Body of pancreas (tissue), 4 donors: Measurements from ENCODE around the gene ADAMTSL1. TPM values are rescaled to one million over a fixed set of nuclear protein-coding genes. Genes with fewer than 3 reads are reported as not detected.

Experiments
- ATAC-seq: fragments of 150-250 bp; one replicate; pipeline ENCODE4 v1.9.1; 2016
- DNase-seq, 4 donors: peaks; one replicate each; pipeline ENCODE4 v3.0.0-alpha.2; 2019
- H3K27ac ChIP-seq, 4 donors: fragments of 200-600 bp; sonication (generic); 1 replicate in 3 of 4; 2 replicates in 1 of 4; pipeline versions ENCODE4 v1.5.1 to v1.6.1; 2016 to 2019; ENCODE audit warnings: mild to moderate bottlenecking in 1 of 4, mixed read lengths in 1 of 4, moderate library complexity in 1 of 4
- H3K27me3 ChIP-seq, 2 donors: fragments of 200-600 bp; sonication (generic); one replicate each; pipeline ENCODE4 v1.6.0; 2016; ENCODE audit warnings: mild to moderate bottlenecking in 1 of 2
- H3K36me3 ChIP-seq, 2 donors: fragments of 200-600 bp; sonication (generic); replicated peaks in 1 of 2; 2 replicates each; pipeline ENCODE4 v1.5.1; 2016; ENCODE audit warnings: low read depth in 2 of 2; ENCODE audit not compliant: insufficient read depth in 1 of 2
- H3K4me1 ChIP-seq: fragments of 200-600 bp; sonication (generic); one replicate; pipeline ENCODE4 v1.6.0; 2016
- H3K4me3 ChIP-seq, 2 donors: fragments of 200-600 bp; sonication (generic); 1 replicate in 1 of 2; 2 replicates in 1 of 2; pipeline ENCODE4 v1.5.1; 2016 to 2019
- H3K9me3 ChIP-seq, 3 donors: fragments of 200-600 bp; sonication (generic); 1 replicate in 2 of 3; 2 replicates in 1 of 3; pipeline ENCODE4 v1.5.1; 2016
- POLR2A ChIP-seq, 3 donors: fragments of 450-650 bp; IDR thresholded peaks; one replicate each; pipeline ENCODE4 v1.6.1; 2016; ENCODE audit warnings: antibody characterized with exemption in 3 of 3, mild to moderate bottlenecking in 2 of 3
- WGBS, 2 donors: methylation state at CpG; one replicate each; pipeline ENCODE4 v1.1.5; 2017; 5-methylcytosine and 5-hydroxymethylcytosine counted together
- intact Hi-C: fragments of 100-400 bp; cut with DNase I; formaldehyde crosslinking; loops from one replicate; pipeline ENCODE4 v1.15.1; 2023
- total RNA-seq, 2 donors: library from RNA; depleted of rRNA; stranded (reverse); fragments of >200 nt; gene quantifications; one replicate each; pipeline ENCODE4 v1.1.0, GENCODE V29; 2016
- TF ChIP-seq, protein P1 (sequence below), 7 experiments: fragments of 450-650 bp in 4 of 7; fragments of 200-600 bp in 3 of 7; sonication (generic) in 3 of 7; IDR thresholded peaks; one replicate each; pipeline ENCODE4 v1.5.1; 2016 to 2019; ENCODE audit warnings: antibody characterized with exemption in 7 of 7

ADAMTSL1 gene
- total RNA-seq, 2 donors from 2014 or later = 0.52 to 0.99 TPM

DNA sequence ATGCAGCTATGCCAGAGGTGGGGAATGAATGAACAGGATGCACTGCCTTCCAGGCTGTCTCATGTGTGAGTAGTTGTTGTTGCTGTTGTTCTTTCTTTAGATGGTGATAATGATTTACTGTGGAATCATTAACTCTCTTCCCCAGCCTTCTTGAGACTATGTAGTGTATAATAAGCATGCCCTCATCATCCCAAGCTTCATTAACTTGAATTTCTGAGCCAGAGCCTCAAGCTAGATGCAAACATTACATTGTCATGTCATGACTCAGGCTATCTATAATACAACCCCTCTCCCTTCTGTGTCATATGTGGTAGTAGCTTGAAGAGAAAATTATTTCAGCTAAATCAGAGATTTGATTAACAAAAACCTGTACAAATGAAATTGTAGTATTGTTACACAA lies 10.0 kb upstream of the ADAMTSL1 start:
- TF ChIP-seq, protein P1, sequence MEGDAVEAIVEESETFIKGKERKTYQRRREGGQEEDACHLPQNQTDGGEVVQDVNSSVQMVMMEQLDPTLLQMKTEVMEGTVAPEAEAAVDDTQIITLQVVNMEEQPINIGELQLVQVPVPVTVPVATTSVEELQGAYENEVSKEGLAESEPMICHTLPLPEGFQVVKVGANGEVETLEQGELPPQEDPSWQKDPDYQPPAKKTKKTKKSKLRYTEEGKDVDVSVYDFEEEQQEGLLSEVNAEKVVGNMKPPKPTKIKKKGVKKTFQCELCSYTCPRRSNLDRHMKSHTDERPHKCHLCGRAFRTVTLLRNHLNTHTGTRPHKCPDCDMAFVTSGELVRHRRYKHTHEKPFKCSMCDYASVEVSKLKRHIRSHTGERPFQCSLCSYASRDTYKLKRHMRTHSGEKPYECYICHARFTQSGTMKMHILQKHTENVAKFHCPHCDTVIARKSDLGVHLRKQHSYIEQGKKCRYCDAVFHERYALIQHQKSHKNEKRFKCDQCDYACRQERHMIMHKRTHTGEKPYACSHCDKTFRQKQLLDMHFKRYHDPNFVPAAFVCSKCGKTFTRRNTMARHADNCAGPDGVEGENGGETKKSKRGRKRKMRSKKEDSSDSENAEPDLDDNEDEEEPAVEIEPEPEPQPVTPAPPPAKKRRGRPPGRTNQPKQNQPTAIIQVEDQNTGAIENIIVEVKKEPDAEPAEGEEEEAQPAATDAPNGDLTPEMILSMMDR (IDR thresholded peaks at IDR 0.05) = no peak
- TF ChIP-seq POLR2A (IDR thresholded peaks at IDR 0.05) = no peak
- H3K36me3 ChIP-seq = no peaks in the 10 kb centered on the region
- intact Hi-C loops = no loop called here
- H3K9me3 ChIP-seq = no peaks in the 10 kb centered on the region
- no peaks in the 10 kb centered on the region for H3K27me3 ChIP-seq
- no peak overlapping the region for H3K27ac ChIP-seq
- ATAC-seq = no peak
- no peaks in the 10 kb centered on the region for H3K4me1 ChIP-seq
- no peak for DNase-seq
- no peak overlapping the region for H3K4me3 ChIP-seq

DNA sequence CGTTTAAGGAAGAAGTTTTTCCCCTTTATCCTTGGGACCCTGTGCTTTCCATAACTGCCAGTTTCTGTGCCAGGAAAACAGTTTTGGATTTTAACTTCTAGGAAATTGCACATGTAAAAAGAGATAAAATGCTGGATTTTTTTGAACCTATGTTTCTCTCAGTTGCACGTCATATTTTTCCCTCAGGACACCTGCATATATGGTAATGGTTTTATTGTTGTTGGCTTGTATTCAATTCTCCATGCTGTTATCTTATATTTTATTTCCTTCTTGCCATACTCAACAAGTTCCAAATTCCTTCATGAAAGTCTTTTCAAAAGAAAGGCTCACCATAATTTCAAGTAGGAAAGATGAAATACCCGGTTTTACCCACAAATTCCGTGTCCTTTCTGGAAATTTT lies 7.9 kb upstream of the ADAMTSL1 start:
- no peak for ATAC-seq
- no peak for DNase-seq
- no peaks in the 10 kb centered on the region for H3K36me3 ChIP-seq
- TF ChIP-seq POLR2A (IDR thresholded peaks at IDR 0.05) = no peak
- TF ChIP-seq, protein P1 (IDR thresholded peaks at IDR 0.05) = no peak
- no peak overlapping the region for H3K27ac ChIP-seq
- WGBS, 2 donors = 53 to 60% methylated on average over 4 of the region's 4 CpGs
- no peaks in the 10 kb centered on the region for H3K4me1 ChIP-seq
- intact Hi-C loops = no loop called here
- H3K9me3 ChIP-seq = no peaks in the 10 kb centered on the region
- H3K4me3 ChIP-seq = no peak overlapping the region
- no peaks in the 10 kb centered on the region for H3K27me3 ChIP-seq

DNA sequence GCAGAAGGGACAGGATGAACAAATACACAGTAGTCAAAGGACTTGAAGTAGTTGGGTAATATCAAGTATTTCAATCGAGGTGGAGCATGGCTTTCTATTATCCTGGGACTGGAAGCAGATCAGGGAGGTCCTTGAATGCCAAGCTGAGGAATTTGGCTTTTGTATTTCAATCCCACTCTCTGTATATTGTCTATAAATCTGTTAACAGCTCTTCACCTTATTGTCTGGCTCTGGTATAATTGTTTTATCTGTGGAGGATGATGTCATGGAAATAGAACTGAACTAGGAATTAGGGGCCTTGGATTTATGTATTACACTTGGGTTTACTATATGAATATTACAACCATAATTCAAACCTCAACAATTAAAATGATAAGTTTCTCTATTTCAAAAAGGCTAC lies 6.3 kb upstream of the ADAMTSL1 start:
- intact Hi-C loops = no loop called here
- DNase-seq = no peak
- TF ChIP-seq, protein P1 (IDR thresholded peaks at IDR 0.05) = no peak
- WGBS, 2 donors = 19 to 43% methylated on average over 1 of the region's 1 CpG
- Histone ChIP-seq H3K4me3 (no peak overlapping the region), H3K27ac (no peak overlapping the region), H3K9me3 (no peaks in the 10 kb centered on the region), H3K4me1 (no peaks in the 10 kb centered on the region), H3K36me3 (no peaks in the 10 kb centered on the region), H3K27me3 (no peaks in the 10 kb centered on the region)
- no peak for ATAC-seq

DNA sequence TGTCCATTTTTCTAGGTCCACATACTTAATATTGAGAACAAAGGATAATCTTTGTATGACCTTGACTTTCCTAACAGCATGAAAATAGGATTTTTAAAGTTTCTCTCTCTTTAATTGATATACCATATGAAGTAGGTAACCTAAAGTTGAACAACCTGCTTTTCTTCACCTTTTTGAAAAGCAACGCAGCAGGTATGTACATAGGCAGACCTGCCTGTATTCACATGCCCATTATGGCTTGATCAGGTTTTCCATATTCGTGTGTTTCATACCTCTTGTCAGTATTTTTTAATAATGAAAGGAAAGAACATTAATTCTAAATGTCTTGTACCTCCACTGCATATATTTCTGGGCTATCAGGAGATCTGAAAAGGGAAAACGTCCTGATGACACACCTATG lies 1.5 kb upstream of the ADAMTSL1 start:
- no peak for DNase-seq
- TF ChIP-seq, protein P1 (IDR thresholded peaks at IDR 0.05) = no peak
- TF ChIP-seq POLR2A (IDR thresholded peaks at IDR 0.05) = no peak
- H3K4me1 ChIP-seq = peaks cover 14% of the 10 kb centered on the region
- intact Hi-C loops = no loop called here
- H3K27ac ChIP-seq = no peak overlapping the region
- no peaks in the 10 kb centered on the region for H3K9me3 ChIP-seq
- no peak for ATAC-seq
- H3K36me3 ChIP-seq = no peaks in the 10 kb centered on the region
- 47 to 48% methylated on average over 3 of the region's 3 CpGs for WGBS, 2 donors
- H3K27me3 ChIP-seq = no peaks in the 10 kb centered on the region
- H3K4me3 ChIP-seq = no peak overlapping the region

DNA sequence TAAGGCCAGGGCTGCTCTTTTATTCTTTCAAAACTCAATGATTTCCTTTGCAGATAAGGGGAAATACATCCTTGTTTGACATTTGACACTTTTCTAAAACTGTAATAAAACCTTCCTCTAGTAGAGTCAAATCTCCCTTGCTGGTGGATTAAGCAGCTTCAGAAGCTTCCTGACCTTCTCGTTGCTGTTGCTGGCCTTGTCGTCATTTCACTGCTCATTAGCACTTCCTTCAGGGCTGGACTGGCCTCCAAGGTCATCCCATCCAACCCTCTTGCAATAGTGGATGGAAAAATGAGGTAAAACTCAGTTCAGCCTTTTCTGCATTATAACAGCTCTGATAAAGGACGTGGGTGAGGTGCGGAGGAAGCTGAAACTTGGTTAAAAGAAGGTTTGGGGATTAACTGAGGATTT lies 1.1 kb upstream of the ADAMTSL1 start:
- Histone ChIP-seq H3K27me3 (no peaks in the 10 kb centered on the region), H3K4me1 (peaks cover 14% of the 10 kb centered on the region), H3K4me3 (no peak overlapping the region), H3K9me3 (no peaks in the 10 kb centered on the region), H3K27ac (no peak overlapping the region), H3K36me3 (no peaks in the 10 kb centered on the region)
- ATAC-seq = no peak
- TF ChIP-seq, protein P1 (IDR thresholded peaks at IDR 0.05) = no peak
- TF ChIP-seq POLR2A (IDR thresholded peaks at IDR 0.05) = no peak
- 37 to 54% methylated on average over 4 of the region's 4 CpGs for WGBS, 2 donors
- intact Hi-C loops = no loop called here
- no peak for DNase-seq
